HG03103 (cell line): ENCODE data around the gene NPLOC4.

ENCODE experiments used
- ATAC-seq: cut with Tn5 transposase; IDR thresholded peaks from one replicate; pipeline ENCODE4 v1.9.1; 2021; ENCODE audit warnings: low read depth; ENCODE audit not compliant: unreplicated experiment

The NPLOC4 gene

GRCh38 chr17:81511804-81512561, 124.9 kb downstream of the NPLOC4 start:
- no peak for ATAC-seq

- no peak for ATAC-seq
These were observed 125.4 kb downstream of the NPLOC4 start for GRCh38 chr17:81511554-81511803.

GRCh38 chr17:81510785-81511553, 125.9 kb downstream of the NPLOC4 start:
- no peak for ATAC-seq

GRCh38 chr17:81509972-81510784, 126.7 kb downstream of the NPLOC4 start:
- no peak for ATAC-seq

GRCh38 chr17:81509207-81509971, 127.5 kb downstream of the NPLOC4 start:
- ATAC-seq = no peak

- no peak for ATAC-seq
These were observed 128.2 kb downstream of the NPLOC4 start for GRCh38 chr17:81508639-81509206.
